ENCODE data around the gene RYR3.
"Not testable (repeated sequence)": the region's sequence is repeated elsewhere in the genome, so short reads cannot be mapped to it uniquely, and the experiment has no call there.

The RYR3 gene

GRCh38 chr15:33515121-33515520 lies 204.4 kb downstream of the RYR3 start:
- no peak for DNase-seq (ENCODE audit: low spot score)

- no peak for DNase-seq (ENCODE audit: low spot score)
These were observed 205.8 kb downstream of the RYR3 start for GRCh38 chr15:33516563-33516962.

DNA sequence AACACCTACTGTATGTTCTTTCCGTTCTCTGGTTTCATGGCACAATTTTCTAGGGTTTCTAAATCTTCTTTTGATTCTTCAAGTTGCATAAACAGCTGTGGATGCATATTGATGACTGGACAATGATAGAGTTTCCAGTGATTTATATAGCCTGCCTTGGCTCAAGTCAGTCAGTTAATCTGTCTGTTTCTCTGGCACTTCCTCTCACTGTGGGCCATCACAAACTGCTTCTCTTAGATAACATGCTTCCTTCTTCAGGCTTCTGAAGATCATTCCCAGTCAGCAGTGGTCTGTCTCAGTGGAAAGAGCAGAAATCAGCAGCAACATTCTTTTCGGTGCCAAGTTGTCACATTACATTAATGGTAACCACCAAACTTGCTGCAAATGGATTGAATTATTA lies 207.2 kb downstream of the RYR3 start:
- no peak for DNase-seq (ENCODE audit: low spot score)

- no peak for DNase-seq (ENCODE audit: low spot score)
These were observed 207.7 kb downstream of the RYR3 start for GRCh38 chr15:33518421-33518820.

- no peak for DNase-seq (ENCODE audit: low spot score)
These were observed 213.5 kb downstream of the RYR3 start for GRCh38 chr15:33524274-33524673.

DNA sequence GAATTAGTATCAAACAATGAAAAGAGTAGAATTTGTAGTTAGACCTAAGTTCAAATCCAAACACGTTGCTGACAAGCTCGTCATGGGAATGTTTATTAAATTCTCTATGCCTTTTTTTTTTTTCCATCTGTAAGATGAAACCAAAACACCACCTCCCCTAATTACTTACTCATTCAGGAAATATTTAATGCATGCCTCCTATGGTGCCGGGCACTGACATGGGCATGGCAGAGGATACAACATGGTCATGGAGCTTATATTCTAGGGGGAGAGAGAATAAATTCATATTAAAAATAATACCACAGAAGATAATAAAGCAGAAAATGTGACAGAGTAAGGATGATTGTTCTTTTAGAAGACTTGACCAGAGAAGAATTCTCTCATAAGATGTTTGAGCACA lies 215.8 kb downstream of the RYR3 start:
- DNase-seq (ENCODE audit: low spot score): no peak

DNA sequence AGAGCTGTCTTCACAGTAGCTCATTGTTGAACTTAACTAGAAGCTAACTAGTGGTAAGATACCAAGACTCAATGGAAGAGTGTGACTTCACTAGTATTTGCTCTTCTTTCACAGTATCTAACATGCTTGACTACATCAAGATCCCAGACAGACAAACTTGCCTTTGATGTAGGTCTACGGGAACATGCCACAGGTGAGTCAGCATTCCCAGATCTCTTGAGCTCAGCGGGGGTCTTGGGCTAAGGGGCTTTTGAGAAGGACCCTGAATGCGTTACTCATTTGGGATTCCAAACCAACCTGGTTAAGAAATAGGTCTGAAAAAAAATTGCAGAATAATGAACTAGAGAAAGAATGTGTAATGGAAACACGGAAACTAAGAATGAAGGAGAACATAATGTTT lies 222.4 kb downstream of the RYR3 start:
- no peak for DNase-seq (ENCODE audit: low spot score)

- DNase-seq (ENCODE audit: low spot score): no peak
These were observed 223.9 kb downstream of the RYR3 start for GRCh38 chr15:33534642-33535041.

GRCh38 chr15:33535135-33535534 lies 224.4 kb downstream of the RYR3 start:
- DNase-seq (ENCODE audit: low spot score): no peak

DNA sequence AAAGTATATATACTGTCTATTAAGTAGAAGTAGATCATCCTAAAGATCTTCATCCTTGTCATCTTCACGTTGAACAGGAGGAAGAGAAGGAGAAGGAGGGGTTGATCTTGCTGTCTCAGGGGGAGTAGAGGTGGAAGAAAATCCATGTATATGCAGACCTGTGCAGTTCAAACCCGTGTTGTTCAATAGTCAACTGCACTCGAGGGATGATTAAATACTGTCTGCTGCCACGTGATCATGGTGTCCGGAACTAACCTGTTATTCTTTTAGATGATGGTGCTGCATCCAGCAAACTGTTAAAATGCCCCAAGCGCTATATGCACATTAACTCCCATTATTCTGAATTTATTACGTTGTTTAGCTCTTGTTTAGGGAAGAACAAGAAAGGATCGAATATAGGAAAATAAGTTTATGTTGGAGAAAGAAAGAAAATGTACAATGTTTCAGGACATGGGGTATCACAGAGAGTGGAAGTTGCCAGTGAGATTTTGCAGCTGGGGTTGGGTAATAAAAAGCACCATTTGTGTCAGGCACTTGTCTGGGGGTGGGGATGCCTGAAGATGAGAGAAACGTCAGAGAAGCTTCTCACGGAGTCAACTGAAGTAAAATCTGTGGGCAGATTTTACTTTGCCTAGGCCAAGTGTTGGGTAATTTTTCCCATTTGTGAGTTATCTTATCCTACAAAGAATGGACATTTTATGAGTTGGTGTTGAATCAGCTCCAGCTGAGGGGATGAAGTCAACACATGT lies 229.2 kb downstream of the RYR3 start:
- no peak for DNase-seq (ENCODE audit: low spot score)

DNA sequence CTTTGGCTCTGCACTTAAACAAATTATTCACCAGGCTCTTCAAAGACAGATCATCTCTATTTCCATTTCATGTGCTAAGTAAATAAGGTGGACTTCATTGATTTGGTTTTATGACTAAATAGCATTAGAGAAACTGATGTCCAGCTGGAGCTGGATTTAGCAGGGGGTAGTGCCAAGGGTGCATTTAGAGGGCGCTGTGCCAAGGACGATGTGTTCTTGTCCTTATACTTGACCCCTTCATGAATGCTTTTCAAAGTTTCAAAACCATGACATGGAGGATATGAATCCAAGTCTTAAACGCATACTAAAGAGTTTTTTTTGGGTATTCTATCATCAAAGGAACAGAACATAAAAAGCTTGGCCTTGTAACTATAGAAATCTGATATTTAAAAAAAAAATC lies 233.2 kb downstream of the RYR3 start:
- no peak for DNase-seq (ENCODE audit: low spot score)

DNA sequence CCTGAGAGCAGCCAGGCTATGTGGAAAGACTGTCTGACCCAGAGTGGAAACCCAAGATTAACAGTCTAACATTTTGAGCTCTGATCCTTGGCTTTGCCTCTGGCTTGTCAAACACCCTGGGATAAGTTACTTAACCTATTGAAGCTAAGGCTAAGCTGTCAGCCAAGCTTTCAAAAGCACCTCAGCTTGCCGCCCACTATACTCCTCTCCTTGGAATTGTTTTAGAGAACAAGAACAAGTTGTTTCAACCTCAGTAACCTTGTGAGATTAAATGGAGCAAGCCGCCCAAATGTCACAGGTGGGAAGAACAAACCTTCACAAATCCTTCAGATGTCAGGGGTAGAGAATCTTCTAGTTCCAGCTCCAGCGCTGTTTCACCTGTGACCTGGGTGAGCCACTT lies 235.1 kb downstream of the RYR3 start:
- no peak for DNase-seq (ENCODE audit: low spot score)

DNA sequence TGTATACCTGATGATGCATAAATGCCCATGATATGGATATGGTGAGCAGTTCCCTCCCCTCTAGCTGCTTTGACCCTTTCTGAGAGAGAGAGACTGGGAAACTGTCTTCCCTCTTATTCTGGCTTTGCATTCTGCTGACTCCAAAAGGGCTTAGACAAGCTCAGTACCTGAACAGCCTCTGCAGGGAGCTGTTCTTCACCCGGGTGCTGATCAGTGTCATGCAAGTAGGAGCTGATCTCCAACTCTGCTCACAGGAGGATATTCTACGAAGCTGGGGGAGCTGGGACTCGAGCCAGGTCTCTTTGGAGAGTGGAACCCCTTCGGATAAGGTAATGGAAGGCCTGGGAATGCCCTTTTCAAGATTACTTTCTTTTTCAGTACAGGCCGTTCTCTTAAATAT lies 237.1 kb downstream of the RYR3 start:
- no peak for DNase-seq (ENCODE audit: low spot score)

- DNase-seq (ENCODE audit: low spot score): no peak
These were observed 241.1 kb downstream of the RYR3 start for GRCh38 chr15:33551860-33552259.

GRCh38 chr15:33553157-33553556 lies 242.4 kb downstream of the RYR3 start:
- no peak for DNase-seq (ENCODE audit: low spot score)

DNA sequence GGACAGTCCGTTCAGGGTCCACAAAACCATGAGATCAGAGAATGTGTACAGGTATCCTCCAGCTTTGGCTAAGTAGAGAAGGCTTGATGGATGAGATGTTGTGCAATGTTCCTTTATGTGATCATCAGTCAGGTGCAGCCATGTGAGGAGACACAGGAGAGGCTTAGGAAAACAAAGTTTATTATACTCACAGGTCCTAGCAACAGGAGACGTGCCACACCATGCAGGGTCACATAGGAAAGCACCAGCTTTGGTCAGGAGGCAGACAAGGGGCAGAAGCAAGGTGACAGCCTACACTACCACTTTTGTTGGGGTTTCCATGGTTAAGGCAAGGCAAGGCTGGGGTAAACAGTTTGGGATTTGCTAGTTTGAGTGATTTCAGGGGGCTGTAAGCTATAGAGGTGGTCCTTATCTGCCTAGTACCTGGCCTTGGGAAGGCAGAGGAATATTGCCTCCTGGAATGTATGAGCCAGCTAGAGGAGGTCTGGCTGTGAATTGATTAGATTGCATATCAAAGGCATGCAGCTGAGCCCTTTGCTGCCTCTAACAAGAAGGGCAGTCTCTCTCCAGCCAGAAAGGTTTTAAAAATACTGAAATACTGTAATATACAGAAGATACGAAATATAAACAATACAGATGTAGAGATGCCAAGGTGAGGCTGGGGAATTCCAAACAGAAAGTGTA lies 248.6 kb downstream of the RYR3 start:
- DNase-seq (ENCODE audit: low spot score): no peak

DNA sequence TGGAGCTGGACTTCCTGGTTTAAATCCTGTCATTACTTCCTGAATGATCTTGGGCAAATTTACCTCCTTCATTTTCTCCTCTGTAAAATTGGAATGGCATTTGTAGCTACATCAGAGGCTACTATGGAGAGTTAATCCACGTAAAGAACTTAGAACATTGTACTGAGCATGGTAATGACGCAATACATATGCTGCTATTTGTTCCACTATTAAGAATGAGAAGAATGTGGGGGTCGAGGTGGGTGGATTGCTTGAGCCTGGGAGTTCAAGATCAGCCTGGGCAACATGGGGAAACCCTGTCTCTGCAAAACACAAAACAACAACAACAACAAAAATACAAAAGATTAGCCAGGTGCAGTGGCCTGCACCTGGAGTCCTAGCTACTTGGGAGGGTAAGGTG lies 250.6 kb downstream of the RYR3 start:
- no peak for DNase-seq (ENCODE audit: low spot score)

GRCh38 chr15:33561967-33562366 lies 251.2 kb downstream of the RYR3 start:
- DNase-seq (ENCODE audit: low spot score): no peak

DNA sequence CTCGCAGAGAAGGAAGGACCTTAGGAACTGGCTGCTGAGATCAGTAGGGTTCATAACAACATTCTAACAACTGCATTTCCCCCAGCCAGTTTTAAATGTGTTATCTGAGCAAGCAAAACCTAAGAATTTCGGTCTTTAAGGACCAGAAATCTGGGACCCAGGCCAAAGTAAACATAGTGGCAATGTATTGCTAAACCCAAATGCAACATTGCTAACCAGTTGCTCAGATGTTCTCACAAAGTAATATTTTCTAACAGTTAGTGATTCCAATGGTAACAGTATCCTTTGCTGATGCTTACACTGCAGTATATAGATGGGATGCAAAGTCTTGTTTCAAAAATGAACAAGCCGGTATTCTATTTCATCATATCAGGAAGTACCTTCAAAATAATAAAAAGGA lies 254.3 kb downstream of the RYR3 start:
- DNase-seq (ENCODE audit: low spot score): no peak

- no peak for DNase-seq (ENCODE audit: low spot score)
These were observed 256.9 kb downstream of the RYR3 start for GRCh38 chr15:33567652-33568051.

DNA sequence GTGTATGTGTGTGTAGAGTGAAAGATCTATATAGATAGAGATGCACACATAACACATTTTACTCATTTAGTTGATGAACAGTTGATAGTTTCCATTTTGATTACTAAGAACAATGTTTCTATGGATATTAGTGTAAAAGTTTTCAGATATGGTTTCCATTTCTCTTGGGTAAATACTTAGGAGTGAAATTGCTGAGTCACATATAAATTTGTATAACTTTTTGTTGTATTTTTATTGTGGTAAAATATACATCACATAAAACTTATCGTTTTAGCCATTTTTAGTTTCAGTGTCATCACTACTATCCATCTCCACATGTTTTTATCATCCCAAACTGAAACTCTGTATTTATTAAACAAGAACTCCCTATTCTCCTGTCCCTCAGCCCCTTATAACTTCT lies 258.3 kb downstream of the RYR3 start:
- no peak for DNase-seq (ENCODE audit: low spot score)

GRCh38 chr15:33577911-33578310 lies 267.1 kb downstream of the RYR3 start:
- not testable (repeated sequence) for DNase-seq (ENCODE audit: low spot score)

GRCh38 chr15:33580526-33580925 lies 269.8 kb downstream of the RYR3 start:
- DNase-seq (ENCODE audit: low spot score): no peak

DNA sequence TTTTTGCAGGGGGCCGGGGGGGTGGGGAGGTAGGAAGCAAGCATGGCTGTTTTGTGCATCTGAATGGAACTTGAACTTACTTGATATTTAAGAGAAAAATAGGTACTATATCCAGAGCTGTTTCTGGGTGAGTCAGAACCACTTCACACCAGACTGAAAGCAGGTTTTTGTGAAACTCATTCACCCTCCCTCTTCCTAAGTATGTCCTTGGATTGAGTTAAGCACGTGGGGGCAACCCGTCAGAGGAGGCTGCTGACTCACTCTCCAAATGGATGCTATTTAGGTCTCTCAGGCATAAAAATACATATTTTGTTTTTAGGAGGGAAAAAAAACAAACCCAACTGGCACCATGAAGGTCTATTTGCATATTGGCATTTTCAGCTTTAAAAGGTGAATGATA lies 270.3 kb downstream of the RYR3 start:
- no peak for DNase-seq (ENCODE audit: low spot score)

All from HuH-7.5 (cell line).